Uterus (tissue), 2 donors: ENCODE data around the gene GAGE13.
"Not testable (repeated sequence)": the region's sequence is repeated elsewhere in the genome, so short reads cannot be mapped to it uniquely, and the experiment has no call there.

ENCODE experiments used
- POLR2A ChIP-seq, 2 donors: fragments of 450-650 bp; IDR thresholded peaks; one replicate each; pipeline ENCODE4 v1.6.1; 2016; ENCODE audit warnings: antibody characterized with exemption in 2 of 2, mild to moderate bottlenecking in 1 of 2, moderate library complexity in 1 of 2
- TF ChIP-seq, protein P1 (sequence below), 4 experiments: fragments of 200-600 bp in 2 of 4; fragments of 450-650 bp in 2 of 4; sonication (generic) in 2 of 4; IDR thresholded peaks; one replicate each; pipeline ENCODE4 v1.5.1; 2016 to 2019; ENCODE audit warnings: antibody characterized with exemption in 4 of 4, mild to moderate bottlenecking in 2 of 4, moderate library complexity in 1 of 4

DNA sequence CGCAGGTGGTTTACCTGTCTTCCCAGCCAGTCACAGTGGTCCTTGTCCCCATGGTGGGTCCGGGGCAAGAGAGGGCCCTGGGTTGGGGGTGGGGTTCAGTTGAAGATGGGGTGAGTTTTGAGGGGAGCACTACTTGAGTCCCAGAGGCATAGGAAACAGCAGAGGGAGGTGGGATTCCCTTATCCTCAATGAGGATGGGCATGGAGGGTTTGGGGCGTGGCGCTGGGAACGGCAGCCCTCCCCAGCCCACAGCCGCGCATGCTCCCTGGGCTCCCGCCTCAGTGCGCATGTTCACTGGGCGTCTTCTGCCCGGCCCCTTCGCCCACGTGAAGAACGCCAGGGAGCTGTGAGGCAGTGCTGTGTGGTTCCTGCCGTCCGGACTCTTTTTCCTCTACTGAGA, 9.6 kb upstream of the GAGE13 start, which contains the start of gene GAGE12J:
- not testable (repeated sequence) for TF ChIP-seq POLR2A (IDR thresholded peaks at IDR 0.05)
- TF ChIP-seq, protein P1, sequence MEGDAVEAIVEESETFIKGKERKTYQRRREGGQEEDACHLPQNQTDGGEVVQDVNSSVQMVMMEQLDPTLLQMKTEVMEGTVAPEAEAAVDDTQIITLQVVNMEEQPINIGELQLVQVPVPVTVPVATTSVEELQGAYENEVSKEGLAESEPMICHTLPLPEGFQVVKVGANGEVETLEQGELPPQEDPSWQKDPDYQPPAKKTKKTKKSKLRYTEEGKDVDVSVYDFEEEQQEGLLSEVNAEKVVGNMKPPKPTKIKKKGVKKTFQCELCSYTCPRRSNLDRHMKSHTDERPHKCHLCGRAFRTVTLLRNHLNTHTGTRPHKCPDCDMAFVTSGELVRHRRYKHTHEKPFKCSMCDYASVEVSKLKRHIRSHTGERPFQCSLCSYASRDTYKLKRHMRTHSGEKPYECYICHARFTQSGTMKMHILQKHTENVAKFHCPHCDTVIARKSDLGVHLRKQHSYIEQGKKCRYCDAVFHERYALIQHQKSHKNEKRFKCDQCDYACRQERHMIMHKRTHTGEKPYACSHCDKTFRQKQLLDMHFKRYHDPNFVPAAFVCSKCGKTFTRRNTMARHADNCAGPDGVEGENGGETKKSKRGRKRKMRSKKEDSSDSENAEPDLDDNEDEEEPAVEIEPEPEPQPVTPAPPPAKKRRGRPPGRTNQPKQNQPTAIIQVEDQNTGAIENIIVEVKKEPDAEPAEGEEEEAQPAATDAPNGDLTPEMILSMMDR (IDR thresholded peaks at IDR 0.05), result not testable (repeated sequence)
